ENCODE results near the gene KRT2.

Gene KRT2

GRCh38 chr12:52651726-52652261 is at the start of gene KRT2:
KRT2 (minus strand) TSS chr12:52652211; CDS start chr12:52652142, 69 bp downstream.
- DNase-seq: no peak

- DNase-seq: no peak
These were observed 49.3 kb upstream of the KRT2 start for GRCh38 chr12:52701281-52701680.

DNA sequence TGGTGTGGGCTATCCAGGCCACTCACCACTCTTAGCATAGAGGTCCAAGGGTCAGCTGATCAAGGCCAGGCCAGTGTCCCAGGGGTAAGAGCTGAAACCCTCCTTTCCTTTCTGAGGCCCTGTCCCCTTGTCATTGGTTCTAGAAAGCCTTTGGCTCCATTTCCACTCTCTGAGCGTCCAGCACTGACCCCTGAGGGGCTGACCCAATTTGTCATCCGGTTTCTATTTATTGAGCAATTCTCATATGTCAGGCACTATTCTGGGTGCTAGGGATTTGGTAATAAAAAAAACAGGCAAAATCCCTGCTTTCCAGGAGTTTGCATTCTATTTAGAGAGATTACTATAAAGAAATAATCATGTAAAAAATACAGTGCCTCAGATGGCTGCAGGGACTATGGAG is 47.9 kb upstream of the KRT2 start:
- DNase-seq: no peak

DNA sequence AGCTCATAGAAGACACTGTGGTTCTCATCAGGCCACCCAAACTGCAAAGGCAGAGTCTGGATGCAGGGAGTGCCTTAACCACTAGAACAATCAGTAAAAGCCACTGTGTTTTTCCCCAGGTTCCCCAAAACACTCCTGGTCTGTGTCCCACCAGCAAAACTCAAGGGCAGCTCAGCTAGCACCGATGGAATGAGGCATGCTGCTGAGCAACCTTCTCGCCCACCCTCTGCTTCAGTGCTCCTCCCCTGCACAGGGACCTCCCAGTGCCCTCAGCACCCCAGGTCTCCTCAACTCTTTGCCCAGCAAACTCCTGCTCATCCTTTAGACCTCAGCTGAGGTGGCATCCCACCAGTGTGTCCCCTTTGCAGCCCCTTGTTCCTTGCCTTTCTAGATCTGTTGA is 47.4 kb upstream of the KRT2 start:
- no peak for DNase-seq

DNA sequence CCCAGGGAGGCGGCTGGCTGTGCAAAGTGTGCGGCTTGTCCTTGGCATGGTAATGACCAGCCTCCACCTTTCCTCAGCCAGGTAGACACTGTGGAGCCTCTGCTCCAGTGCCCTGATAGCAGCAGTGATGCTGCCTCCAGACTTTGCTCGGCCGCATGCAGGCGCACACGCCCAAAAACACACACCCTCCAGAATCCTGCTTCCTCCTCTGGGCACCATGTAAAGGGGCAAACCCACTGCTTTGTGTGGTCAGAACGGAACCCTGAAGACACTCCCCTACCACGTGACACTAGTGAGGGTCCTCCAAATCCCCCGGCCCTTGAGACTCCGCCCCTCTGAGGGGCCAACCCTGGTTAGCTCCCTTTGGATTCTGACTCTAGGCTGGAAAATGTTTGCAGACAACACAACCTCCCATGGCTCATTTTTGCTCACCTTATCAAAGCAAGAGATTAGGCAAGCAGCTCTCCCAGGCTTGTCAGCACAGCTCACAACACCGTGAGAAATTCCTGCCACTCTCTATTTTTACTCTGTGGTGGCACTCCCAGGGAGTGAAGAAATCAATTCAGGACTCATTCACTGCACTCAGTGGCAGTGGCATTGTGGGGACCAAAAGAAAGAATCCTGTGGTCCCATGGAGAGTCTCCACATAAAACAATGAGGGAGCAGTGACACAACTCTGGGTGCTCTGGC is 46.8 kb upstream of the KRT2 start:
- no peak for DNase-seq

- no peak for DNase-seq
These were observed 45.1 kb upstream of the KRT2 start for GRCh38 chr12:52697058-52697582.

GRCh38 chr12:52696588-52696987 is 44.6 kb upstream of the KRT2 start:
- no peak for DNase-seq

DNA sequence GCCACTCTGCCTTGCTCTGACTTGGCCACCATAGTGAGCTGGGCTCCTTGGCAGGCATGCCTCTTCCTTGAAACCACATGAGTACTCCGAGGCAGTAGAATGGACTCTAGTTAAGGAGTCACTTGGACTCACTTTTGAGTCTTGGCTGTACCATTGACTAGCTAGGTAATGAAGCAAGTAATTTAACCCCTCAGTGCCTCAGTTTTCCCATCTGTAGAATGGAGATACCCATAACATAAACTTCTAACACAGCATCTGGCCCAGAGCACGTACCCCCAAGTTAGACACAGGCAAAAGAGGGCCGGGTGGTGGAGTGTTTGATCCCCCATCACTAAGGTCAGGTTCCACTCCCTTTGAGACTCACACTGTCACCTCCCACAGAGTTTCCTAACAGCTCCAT is 43.0 kb upstream of the KRT2 start:
- no peak for DNase-seq

GRCh38 chr12:52694151-52694550 is 42.1 kb upstream of the KRT2 start:
- DNase-seq: no peak

GRCh38 chr12:52693261-52693660 is 41.2 kb upstream of the KRT2 start:
- no peak for DNase-seq

- DNase-seq: no peak
These were observed 40.2 kb upstream of the KRT2 start for GRCh38 chr12:52692254-52692653.

DNA sequence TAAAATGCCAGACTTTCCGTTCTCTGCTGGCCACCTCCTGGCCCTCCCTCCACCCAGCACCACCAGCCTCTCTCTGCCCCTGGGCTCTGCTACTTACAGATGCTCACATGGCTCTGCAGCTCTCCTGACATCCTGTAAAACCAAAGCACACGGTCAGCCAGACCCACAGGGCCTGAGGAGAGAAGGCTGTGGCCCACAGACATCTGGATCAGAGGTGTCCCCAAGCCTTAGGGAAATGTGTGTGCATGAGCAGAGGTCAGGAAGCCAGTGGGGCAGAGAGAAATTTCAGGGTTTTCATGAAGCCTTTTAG is 39.8 kb upstream of the KRT2 start:
- DNase-seq: no peak

DNA sequence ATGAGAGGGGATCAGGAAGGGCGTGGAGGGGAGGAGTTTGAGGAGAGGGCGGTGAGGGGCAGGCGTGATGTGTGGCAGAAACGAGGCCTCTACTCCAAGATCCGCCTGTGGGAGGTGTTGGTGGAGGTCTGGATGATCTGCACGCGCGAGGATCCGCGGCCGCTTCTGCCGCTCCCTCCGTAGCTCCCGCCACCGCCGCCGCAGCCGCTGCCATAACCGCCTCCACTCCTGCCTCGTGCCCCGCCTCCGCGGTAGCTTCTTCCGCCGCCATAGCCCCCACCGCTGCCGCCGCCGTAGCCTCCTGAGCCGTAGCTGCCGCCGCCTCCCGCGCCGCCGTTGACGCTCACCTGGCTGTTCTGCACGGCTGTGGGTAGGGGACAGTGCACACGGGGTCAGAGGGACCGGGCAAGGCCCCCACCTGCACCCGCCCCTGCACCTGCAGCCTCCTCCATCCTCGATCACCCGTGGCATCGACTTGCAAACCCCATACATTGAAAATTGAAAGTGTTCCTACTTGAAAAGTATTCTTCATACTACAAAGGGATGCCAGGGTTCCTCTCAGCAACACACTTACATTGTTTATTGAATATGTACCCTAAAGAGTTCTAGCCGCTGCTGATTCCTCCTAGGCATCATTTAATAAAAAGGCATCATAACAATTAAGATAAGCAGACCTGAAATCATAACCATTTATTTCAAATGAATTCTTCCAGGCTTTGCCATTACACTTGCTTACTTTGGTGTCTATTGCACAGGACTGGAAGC is 39.2 kb upstream of the KRT2 start:
- peak; percentile 65 for DNase-seq

GRCh38 chr12:52690351-52691075 is 38.5 kb upstream of the KRT2 start:
- DNase-seq: no peak

GRCh38 chr12:52689936-52690335 is 37.9 kb upstream of the KRT2 start:
- no peak for DNase-seq

DNA sequence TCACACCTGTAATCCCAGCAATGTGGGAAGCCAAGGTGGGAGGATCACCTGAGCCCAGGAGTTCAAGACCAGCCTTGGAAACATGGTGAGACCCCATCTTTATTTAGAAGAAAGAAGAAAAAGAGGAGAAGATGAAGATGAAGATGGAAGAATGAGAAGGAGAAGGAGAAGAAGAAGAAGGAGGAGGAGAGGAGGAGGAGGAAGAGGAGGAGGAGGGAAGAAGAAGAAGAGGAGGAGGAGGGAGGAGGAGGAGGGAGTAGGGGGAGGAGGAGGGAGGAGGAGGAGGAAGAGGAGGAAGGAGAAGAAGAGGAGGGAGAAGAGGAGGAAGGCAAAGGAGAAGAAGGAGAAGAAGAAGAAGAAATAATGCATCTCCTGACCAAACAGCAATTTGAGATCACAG is 37.2 kb upstream of the KRT2 start:
- DNase-seq: no peak

GRCh38 chr12:52688481-52688880 is 36.5 kb upstream of the KRT2 start:
- DNase-seq: no peak

GRCh38 chr12:52687497-52688385 is 35.7 kb upstream of the KRT2 start:
- DNase-seq: peak; percentile 25

- no peak for DNase-seq
These were observed 34.9 kb upstream of the KRT2 start for GRCh38 chr12:52686756-52687487.

- no peak for DNase-seq
These were observed 34.1 kb upstream of the KRT2 start for GRCh38 chr12:52686063-52686462.

GRCh38 chr12:52685406-52685890 is 33.4 kb upstream of the KRT2 start:
- no peak for DNase-seq

DNA sequence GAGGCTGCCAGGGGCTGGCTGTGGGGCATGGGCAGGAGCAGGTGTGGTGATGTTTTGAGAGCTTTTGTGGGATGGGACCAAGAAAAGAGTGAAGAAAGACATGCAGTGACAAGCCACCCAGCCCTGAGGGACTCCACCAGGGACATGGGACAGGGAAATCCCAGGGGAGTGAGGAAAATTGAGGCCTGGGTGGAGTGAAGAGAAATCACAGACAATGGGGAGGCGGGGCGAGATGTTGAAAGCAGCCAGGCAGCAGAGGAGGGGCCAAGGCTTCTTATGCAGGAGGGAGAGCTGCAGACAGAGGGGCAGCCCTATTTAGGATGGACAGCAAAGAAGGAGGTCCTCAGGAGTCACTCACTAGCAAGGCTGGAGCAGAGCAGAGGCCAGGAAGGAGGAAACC is 32.4 kb upstream of the KRT2 start:
- DNase-seq: no peak

All from NCI-H69 (cell line).